ENCODE results near the gene ARID3A. TPM values are rescaled to one million over a fixed set of nuclear protein-coding genes. Genes with fewer than 3 reads are reported as not detected.

Gene ARID3A
- total RNA-seq, 2 experiments from 2014 or later: 25.1 to 36.0 TPM

GRCh38 chr19:917323-918151, 8.3 kb upstream of the ARID3A start, which contains the start of gene KISS1R:
Gene KISS1R (plus strand): TSS chr19:917333. CDS start chr19:917503, 170 bp downstream.
- H3K4me3 Mint-ChIP-seq: peak within 1 kb of the TSS; percentile 80
- H3K27me3 Mint-ChIP-seq: no peaks in the 10 kb centered on the region
- peaks cover 8% of the 10 kb centered on the region for H3K36me3 Mint-ChIP-seq (ENCODE audit: low read depth)
- POLR2A ChIA-PET: no interaction called here
- no peaks in the 10 kb centered on the region for H3K9me3 Mint-ChIP-seq (ENCODE audit: low read depth)
- intact Hi-C loops (cut with DNase I, micrococcal nuclease): no loop called here
- DNase-seq (peak; percentile 73), ATAC-seq (peak; percentile 6)
- H3K27ac Mint-ChIP-seq: no peak within 1 kb of the TSS
- CTCF ChIA-PET: interaction anchor here (0.7 kb wide), 1 partner anchor 54 kb away, joined by 3 read pairs; no protein-coding TSS in a partner anchor
- peaks cover 19% of the 10 kb centered on the region for H3K4me1 Mint-ChIP-seq

- Mint-ChIP-seq H3K27me3 (no peaks in the 10 kb centered on the region), H3K36me3 (ENCODE audit: low read depth) (peaks cover 8% of the 10 kb centered on the region), H3K27ac (no peak overlapping the region), H3K9me3 (ENCODE audit: low read depth) (no peaks in the 10 kb centered on the region), H3K4me1 (peaks cover 19% of the 10 kb centered on the region), H3K4me3 (peak overlapping the region; percentile 80)
- intact Hi-C loops (cut with DNase I, micrococcal nuclease): no loop called here
- DNase-seq (no peak), ATAC-seq (no peak)
- ChIA-PET POLR2A (no interaction called here), CTCF (interaction anchor here (0.7 kb wide), 1 partner anchor 54 kb away, joined by 3 read pairs; no protein-coding TSS in a partner anchor)
These were observed 7.7 kb upstream of the ARID3A start for GRCh38 chr19:918152-918437.

- H3K9me3 Mint-ChIP-seq (ENCODE audit: low read depth): no peaks in the 10 kb centered on the region
- ChIA-PET POLR2A (interaction anchor here (0.6 kb wide), 1 partner anchor 540 kb away, joined by 3 read pairs; no protein-coding TSS in a partner anchor), CTCF (interaction anchor here (0.7 to 2.2 kb wide), 3 partner anchors 26 to 65 kb away, joined by 3 to 10 read pairs (median 4); partner anchors contain the start of genes MED16 and RNU6-9)
- no peak overlapping the region for H3K27ac Mint-ChIP-seq
- peak overlapping the region; percentile 80 for H3K4me3 Mint-ChIP-seq
- ATAC-seq: no peak
- H3K4me1 Mint-ChIP-seq: peaks cover 19% of the 10 kb centered on the region
- peaks cover 8% of the 10 kb centered on the region for H3K36me3 Mint-ChIP-seq (ENCODE audit: low read depth)
- peak; percentile 83 for DNase-seq
- H3K27me3 Mint-ChIP-seq: no peaks in the 10 kb centered on the region
- intact Hi-C loops (cut with DNase I, micrococcal nuclease): no loop called here
These were observed 7.2 kb upstream of the ARID3A start for GRCh38 chr19:918481-919198.

- H3K27ac Mint-ChIP-seq: no peak overlapping the region
- POLR2A ChIA-PET: interaction anchor here (0.6 to 0.9 kb wide), 2 partner anchors 12 to 539 kb away, joined by 3 read pairs; no protein-coding TSS in a partner anchor
- DNase-seq: peak; percentile 80
These were observed 6.4 kb upstream of the ARID3A start for GRCh38 chr19:919199-920050.

GRCh38 chr19:920051-920864, 5.6 kb upstream of the ARID3A start:
- peak overlapping the region; percentile 90 for H3K27ac Mint-ChIP-seq
- no peaks in the 10 kb centered on the region for H3K9me3 Mint-ChIP-seq (ENCODE audit: low read depth)
- peak overlapping the region; percentile 80 for H3K4me3 Mint-ChIP-seq
- peaks cover 8% of the 10 kb centered on the region for H3K36me3 Mint-ChIP-seq (ENCODE audit: low read depth)
- intact Hi-C loops (cut with DNase I, micrococcal nuclease): loop anchor here (1.0 to 10.0 kb wide), 8 partner anchors 27 to 325 kb away; partner anchors contain the start of genes MED16 (in 2 of the 2), RNU6-9 (in 2 of the 2), ATP5F1D (in 1 of the 2) and MIDN (in 1 of the 2)
- DNase-seq: peak; percentile 86
- no peaks in the 10 kb centered on the region for H3K27me3 Mint-ChIP-seq
- CTCF ChIA-PET: interaction anchor here (0.7 to 2.2 kb wide), 3 partner anchors 57 to 172 kb away, joined by 4 to 10 read pairs (median 6); partner anchors contain the start of gene WDR18
- H3K4me1 Mint-ChIP-seq: peaks cover 21% of the 10 kb centered on the region
- POLR2A ChIA-PET: interaction anchor here (0.9 kb wide), 1 partner anchor 13 kb away, joined by 3 read pairs; no protein-coding TSS in a partner anchor
- peak; percentile 36 for ATAC-seq

More at GRCh38 chr19:919199-920050, 6.4 kb upstream of the ARID3A start:
- ATAC-seq: peak; percentile 37
- intact Hi-C loops (cut with DNase I, micrococcal nuclease): loop anchor here (1.0 to 10.0 kb wide), 8 partner anchors 27 to 325 kb away; partner anchors contain the start of genes MED16 (in 2 of the 2), RNU6-9 (in 2 of the 2), ATP5F1D (in 1 of the 2) and MIDN (in 1 of the 2)
- Mint-ChIP-seq H3K4me3 (peak overlapping the region; percentile 80), H3K36me3 (ENCODE audit: low read depth) (peaks cover 8% of the 10 kb centered on the region), H3K27me3 (no peaks in the 10 kb centered on the region), H3K4me1 (peaks cover 23% of the 10 kb centered on the region), H3K9me3 (ENCODE audit: low read depth) (no peaks in the 10 kb centered on the region)
- CTCF ChIA-PET: interaction anchor here (0.7 to 2.2 kb wide), 4 partner anchors 26 to 173 kb away, joined by 3 to 10 read pairs (median 4); partner anchors contain the start of genes MED16 and RNU6-9

- peak; percentile 78 for DNase-seq
- Mint-ChIP-seq H3K9me3 (ENCODE audit: low read depth) (no peaks in the 10 kb centered on the region), H3K36me3 (ENCODE audit: low read depth) (peaks cover 7% of the 10 kb centered on the region), H3K4me3 (peak overlapping the region; percentile 69), H3K27me3 (no peaks in the 10 kb centered on the region), H3K4me1 (peaks cover 19% of the 10 kb centered on the region), H3K27ac (peak overlapping the region; percentile 37)
- CTCF ChIA-PET: interaction anchor here (0.6 to 3.2 kb wide), 6 partner anchors 49 to 261 kb away, joined by 3 to 26 read pairs (median 3); partner anchors contain the start of genes RNF126 and WDR18
- ATAC-seq: no peak
- POLR2A ChIA-PET: no interaction called here
- intact Hi-C loops (cut with DNase I, micrococcal nuclease): loop anchor here (1.0 to 10.0 kb wide), 8 partner anchors 60 to 320 kb away; partner anchors contain the start of genes WDR18 (in 2 of the 2), ATP5F1D (in 1 of the 2), MIDN (in 1 of the 2) and PTBP1 (in 1 of the 2)
These were observed 1.2 kb upstream of the ARID3A start for GRCh38 chr19:924553-925086.

GRCh38 chr19:925087-925525, 729 bp upstream of the ARID3A start:
- peaks cover 19% of the 10 kb centered on the region for H3K4me1 Mint-ChIP-seq
- peak overlapping the region; percentile 37 for H3K27ac Mint-ChIP-seq
- POLR2A ChIA-PET: no interaction called here
- H3K9me3 Mint-ChIP-seq (ENCODE audit: low read depth): no peaks in the 10 kb centered on the region
- H3K36me3 Mint-ChIP-seq (ENCODE audit: low read depth): peaks cover 7% of the 10 kb centered on the region
- CTCF ChIA-PET: interaction anchor here (1.2 to 3.2 kb wide), 3 partner anchors 56 to 61 kb away, joined by 3 to 26 read pairs (median 5); partner anchors contain the start of gene WDR18
- intact Hi-C loops (cut with DNase I, micrococcal nuclease): loop anchor here (1.0 to 10.0 kb wide), 6 partner anchors 59 to 320 kb away; partner anchors contain the start of genes WDR18 (in 2 of the 2), ATP5F1D (in 1 of the 2), MIDN (in 1 of the 2) and PTBP1 (in 1 of the 2)
- ATAC-seq (peak; percentile 55), DNase-seq (peak; percentile 81)
- H3K27me3 Mint-ChIP-seq: no peaks in the 10 kb centered on the region
- H3K4me3 Mint-ChIP-seq: peak overlapping the region; percentile 69

GRCh38 chr19:926323-926588, 421 bp downstream of the ARID3A start:
- Mint-ChIP-seq H3K36me3 (ENCODE audit: low read depth) (peaks cover 3% of the 10 kb centered on the region), H3K4me3 (peak overlapping the region; percentile 70), H3K4me1 (peaks cover 12% of the 10 kb centered on the region), H3K9me3 (ENCODE audit: low read depth) (no peaks in the 10 kb centered on the region), H3K27me3 (no peaks in the 10 kb centered on the region), H3K27ac (no peak overlapping the region)
- intact Hi-C loops (cut with DNase I, micrococcal nuclease): loop anchor here in 1 of 2 experiments (10.0 kb wide), 2 partner anchors 269 to 319 kb away; partner anchors contain the start of genes ATP5F1D and MIDN
- ATAC-seq (no peak), DNase-seq (no peak)
- CTCF ChIA-PET: no interaction called here
- POLR2A ChIA-PET: no interaction called here

- peak overlapping the region; percentile 70 for H3K4me3 Mint-ChIP-seq
- peak; percentile 34 for ATAC-seq
- POLR2A ChIA-PET: no interaction called here
- no peaks in the 10 kb centered on the region for H3K27me3 Mint-ChIP-seq
- H3K27ac Mint-ChIP-seq: peak overlapping the region; percentile 25
- CTCF ChIA-PET: no interaction called here
- no peaks in the 10 kb centered on the region for H3K36me3 Mint-ChIP-seq (ENCODE audit: low read depth)
- H3K9me3 Mint-ChIP-seq (ENCODE audit: low read depth): no peaks in the 10 kb centered on the region
- DNase-seq: peak; percentile 85
- H3K4me1 Mint-ChIP-seq: peaks cover 8% of the 10 kb centered on the region
- intact Hi-C loops (cut with DNase I, micrococcal nuclease): loop anchor here in 1 of 2 experiments (10.0 kb wide), 2 partner anchors 268 to 318 kb away; partner anchors contain the start of genes ATP5F1D and MIDN
These were observed 935 bp downstream of the ARID3A start for GRCh38 chr19:926589-927350.

Data from activated CD4-positive, alpha-beta T cell treated with anti-CD3 and anti-CD28 coated beads for 36 hours (primary cell).